KBM-7 (cell line): Measurements from ENCODE around the gene RHOF.

Source experiments
- DNase-seq: peaks from one replicate; pipeline ENCODE4 v3.0.0-alpha.2; 2015
- in situ Hi-C: fragments of 300-500 bp; cut with MboI; formaldehyde crosslinking; loops from 2 replicates; pipeline ENCODE4 v1.14.3; 2020; ENCODE audit warnings: low sequenced_read_pairs, low pct_unique_long_range_greater_than_20kb, mixed read lengths

The RHOF gene

DNA sequence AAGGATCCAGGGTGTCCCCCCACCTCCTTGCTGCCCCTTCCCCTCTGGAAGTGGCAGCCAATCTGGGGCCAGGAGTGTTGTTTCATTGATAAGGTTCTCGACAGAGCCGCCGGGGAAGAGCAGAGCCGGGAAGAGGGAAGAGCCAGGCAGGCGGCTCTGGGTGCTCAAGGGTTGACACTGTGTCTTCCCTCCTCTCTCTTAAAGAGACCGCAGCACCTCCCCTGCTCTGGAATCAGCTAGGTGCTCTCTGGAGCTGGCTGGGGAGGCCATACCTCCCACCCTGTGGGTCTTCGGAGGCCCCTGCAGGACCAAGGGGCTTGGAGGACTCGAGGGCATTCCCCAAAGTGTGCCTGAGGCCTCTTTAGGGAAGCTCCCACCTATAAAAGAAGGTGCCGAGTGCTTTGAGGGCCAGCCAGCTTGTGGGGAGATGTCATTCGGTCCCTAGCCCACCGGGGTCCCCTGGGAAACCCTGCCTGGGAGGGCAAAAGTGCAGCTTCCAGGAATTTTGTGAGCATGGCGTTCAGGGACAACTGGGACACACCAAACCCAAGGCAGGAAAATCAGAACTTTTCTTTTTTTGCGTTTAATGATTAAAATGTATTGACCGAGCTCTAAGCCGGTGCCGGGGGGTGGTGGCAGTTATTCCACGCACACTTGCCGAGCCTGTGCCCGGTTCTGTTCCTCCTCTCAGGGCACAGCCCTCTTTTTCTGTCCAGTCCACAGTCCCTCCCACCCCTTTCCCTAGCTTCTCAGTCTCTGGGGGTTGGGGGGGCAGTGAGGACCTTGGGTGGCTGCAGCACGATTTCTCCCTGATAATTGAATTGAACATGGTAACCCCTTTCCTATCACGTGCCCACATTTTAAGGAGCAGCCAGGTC is 13.3 kb upstream of the RHOF start:
- peak; percentile 56 for DNase-seq
- in situ Hi-C loops, result no loop called here

DNA sequence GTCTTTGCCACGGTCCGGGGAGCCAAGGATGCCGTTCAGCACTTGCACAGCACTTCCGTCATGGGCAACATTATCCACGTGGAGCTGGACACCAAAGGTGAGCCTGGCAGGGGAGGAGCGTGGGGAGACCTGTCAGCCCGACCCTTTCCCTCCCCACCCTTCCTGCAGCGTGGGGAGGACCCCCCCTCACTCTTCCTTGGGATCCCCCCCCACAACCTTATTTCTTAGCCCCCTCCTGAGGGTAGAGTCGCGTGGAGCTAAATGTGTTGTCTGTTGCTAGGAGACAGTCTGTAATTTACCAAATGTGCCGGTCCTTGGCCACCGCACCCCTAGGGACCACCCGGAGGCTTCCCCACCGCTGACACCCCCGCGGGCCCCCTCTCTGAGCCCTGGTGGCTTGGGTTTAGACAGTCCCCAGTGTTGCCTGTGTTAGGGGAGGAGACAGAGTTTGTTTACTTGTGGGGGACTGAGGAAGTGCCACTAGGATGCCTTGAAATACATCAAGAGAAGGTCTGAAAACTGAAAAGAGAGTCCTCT is 12.6 kb upstream of the RHOF start:
- in situ Hi-C loops, result no loop called here

GRCh38 chr12:121805171-121806008 is 11.9 kb upstream of the RHOF start:
- peak; percentile 52 for DNase-seq
- in situ Hi-C loops, result no loop called here

More for the DNA sequence above, 12.6 kb upstream of the RHOF start:
- DNase-seq, result peak; percentile 55

GRCh38 chr12:121804417-121805111 is 11.1 kb upstream of the RHOF start:
- in situ Hi-C loops, result no loop called here
- DNase-seq, result peak; percentile 55

DNA sequence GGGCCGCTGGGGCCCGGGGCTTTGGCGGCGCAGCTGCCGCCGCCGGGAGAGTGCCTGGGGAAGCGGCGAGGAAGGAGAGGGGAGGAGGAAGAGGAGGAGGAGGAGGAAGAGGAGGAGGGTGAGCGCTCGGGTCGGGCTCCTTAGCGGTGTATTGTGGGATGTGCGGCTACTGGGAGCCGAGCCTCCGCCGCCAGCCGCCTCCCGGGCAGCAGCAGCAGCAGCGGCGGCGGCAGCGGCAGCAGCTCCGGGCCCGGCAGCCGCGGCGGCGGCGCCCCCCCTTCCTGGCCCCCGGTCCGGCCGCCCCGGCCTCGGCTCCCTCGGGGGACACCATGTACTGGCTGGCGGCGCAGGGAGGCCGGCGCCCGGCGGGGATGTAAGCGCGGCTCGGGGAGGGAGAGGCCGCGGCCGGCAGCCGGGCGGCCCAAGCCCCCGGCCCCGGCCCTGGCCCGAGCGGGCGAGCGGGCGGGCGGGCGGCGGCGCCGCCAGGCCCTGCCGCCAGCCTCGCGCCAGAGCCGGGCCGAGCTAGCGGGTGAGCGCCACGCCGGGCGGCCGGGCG is 10.5 kb upstream of the RHOF start, which contains the start of gene SETD1B:
Gene SETD1B, plus strand, starts transcription at position 149 of the 556 bp plus-strand sequence. CDS start 729 bp downstream, outside the sequence.
- in situ Hi-C loops, result no loop called here
- peak; percentile 76 for DNase-seq

DNA sequence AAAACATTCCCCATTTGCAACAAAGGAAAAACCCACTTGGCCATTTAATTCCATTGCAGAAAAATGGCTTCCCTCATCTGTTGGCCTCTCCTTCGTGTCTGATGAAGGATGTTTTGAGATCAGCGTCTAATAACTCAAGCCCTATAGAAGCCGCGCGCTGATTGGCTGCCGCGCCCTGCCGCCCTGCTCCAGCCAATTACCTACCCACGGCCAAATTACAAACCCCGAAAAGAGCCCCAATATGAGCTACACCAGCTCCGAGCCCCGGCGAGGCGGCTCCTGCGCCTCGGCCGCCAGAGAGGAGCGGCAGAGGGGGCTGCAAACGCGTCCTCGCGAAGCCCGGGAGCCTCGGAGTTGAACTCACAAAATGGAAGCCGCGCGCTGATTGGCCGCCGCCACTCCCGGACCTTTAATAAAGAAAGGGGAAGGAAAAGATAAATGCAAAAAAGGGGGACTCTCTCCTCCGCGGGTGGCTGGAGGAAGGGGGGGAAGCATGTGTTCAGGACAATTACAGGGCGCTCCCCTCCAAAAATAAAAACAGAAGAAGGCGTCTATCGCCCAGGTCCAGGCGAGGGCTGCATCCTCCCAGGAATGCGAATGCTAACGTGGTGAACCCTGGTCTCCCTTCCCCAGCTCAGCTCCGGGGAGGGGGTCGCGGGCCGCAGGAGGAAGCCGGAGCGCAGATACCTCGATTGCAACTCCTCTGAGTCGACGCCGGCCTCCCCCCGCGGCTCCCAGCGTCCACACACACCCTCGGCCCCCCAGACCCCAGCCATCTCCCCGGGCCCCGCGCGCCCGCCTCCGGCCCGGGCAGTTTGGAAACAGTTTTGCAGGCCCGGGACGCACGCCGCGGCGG is 9.6 kb upstream of the RHOF start:
- in situ Hi-C loops, result no loop called here

GRCh38 chr12:121802485-121802842 is 9.0 kb upstream of the RHOF start:
- DNase-seq, result no peak

More for the DNA sequence above, 9.6 kb upstream of the RHOF start:
- peak; percentile 98 for DNase-seq

DNA sequence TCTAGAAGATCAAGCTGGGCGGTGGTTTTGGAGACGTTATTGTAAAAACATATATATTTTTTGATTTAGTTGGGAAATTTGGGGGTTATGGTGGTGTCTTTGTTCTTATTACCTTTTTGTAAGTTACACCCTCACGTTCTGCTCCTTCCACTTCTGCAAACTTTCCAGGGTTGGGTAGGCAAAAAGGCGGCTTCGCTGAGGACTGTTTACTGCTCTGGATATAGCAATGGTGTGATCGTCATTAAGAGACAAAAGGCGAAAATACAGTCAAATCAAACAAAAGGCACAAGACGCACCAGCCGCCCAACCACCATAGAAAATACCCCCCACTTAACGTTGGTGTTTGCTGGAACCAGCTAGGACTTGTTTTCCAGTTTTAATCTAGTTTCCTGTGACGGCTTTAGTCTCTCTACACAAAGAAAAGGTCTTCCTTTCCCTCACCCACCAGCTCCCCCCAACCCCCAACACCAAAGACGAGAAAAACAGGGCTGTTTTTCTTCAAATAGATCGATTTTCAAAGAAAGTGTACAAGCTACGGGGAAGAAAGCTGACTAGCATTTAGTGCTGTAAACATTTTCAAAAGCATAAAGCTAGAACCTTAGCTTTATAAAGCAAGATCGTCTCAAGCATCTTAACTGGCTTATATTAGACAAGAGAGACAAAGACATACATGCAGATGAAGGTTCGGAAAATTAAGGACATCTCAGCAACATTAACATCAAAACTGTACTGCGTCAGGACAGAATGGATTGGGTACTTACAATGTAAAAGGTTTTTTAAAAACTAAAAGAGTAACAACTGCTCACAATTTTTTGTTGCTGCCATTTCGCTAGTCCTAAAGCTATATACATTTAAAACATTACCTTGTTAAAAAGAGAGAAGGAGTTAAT is 8.4 kb upstream of the RHOF start:
- DNase-seq, result peak; percentile 62
- in situ Hi-C loops, result no loop called here

More at GRCh38 chr12:121802485-121802842, 9.0 kb upstream of the RHOF start:
- in situ Hi-C loops, result no loop called here

- DNase-seq, result peak; percentile 61
- in situ Hi-C loops, result no loop called here
Measured at GRCh38 chr12:121800694-121801594, 7.5 kb upstream of the RHOF start.

DNA sequence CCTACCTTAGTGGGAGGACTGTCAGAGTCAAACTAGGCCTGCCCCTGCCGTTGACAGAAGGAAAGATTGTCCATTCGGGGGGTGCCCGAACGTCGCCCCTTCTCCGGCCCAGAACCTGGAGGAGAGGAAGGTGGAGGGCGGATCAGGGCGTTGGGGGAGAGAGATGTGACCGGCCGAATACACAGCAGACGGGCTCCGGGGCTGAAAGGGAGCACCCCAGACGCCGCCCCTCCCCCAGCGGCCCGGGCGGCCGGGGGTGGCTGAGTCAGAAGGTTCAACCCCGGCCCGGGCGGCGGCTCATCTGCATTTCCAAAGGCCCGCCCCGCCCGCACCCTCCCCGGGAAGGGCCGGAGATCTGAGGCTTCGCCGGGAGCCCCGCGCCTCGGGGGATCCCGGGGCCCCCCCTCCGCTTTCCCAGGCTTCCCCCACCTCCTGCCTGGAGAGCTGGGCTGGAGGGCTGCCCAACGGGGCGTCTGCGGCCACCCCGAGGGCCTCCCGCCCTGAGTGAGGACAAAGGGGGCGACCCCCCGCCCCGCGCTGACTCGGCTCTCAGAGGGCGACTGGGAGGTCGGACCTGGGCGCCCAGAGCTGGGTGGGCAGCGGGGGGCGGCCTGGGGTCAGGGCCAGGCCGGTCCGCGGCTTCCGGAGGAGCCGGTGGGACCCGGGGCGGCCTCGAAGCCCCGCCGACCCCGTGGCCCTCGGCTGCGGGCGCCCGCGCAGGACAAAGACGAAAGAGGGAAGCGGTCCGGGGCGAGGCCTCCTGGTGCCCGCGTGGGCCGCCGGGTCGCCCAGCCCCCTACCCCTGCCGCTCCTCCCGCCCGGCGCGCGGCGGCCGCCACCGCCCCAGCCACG is 6.6 kb upstream of the RHOF start:
- peak; percentile 75 for DNase-seq
- in situ Hi-C loops, result no loop called here

DNA sequence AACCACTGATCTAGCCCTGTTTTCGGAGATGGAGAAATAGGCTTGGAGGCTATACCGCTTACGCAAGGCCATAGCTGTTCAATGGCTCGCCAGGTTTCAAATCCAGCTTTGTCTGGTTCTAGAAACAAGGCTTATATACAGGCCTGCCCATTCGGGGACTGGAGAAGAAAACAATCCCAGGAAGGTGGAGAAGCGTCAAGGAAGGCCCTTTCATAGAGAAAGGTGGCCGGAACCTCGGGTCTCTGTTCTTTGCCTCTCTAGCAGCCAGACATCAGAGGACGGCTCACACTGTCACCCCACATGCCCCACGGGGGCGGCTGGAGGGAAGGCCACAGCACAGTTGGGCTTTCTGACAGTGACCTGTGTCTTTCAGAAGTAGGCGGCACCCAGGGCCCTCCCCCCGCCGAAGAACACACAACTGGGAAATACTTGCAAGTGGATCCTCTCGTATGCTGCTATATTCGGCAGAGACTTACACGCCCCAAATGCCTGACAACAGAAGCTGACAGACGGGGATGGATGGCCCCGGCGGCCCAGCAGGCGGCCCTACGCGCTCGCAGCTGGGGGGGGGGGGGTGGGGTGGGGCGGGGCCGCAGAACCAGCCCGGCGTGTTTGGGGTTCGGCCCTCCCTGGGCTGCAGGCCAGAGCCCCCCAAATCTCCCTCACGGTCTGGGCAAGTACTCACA is 5.8 kb upstream of the RHOF start:
- in situ Hi-C loops, result no loop called here
- DNase-seq, result peak; percentile 69

DNA sequence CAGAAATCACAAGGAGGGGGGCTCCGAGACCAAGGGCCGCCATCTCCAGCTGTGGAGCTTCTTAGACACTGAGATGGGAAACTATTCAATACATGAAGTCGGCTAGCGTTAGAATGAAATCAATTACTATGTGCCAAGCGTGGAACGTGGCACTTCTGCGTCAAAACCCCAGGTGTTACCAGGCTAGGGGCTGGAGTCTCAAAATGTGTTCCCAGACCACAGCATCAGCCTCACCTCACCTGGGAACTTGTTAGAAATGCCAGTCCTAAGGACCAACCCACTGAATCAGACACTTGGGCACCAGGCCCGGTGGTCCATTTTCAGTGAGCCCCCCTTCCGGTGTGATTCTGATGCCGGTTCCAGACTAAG is 5.3 kb upstream of the RHOF start:
- in situ Hi-C loops, result no loop called here

GRCh38 chr12:121797937-121798786 is 4.7 kb upstream of the RHOF start:
- in situ Hi-C loops, result no loop called here
- no peak for DNase-seq

More for the DNA sequence above, 5.3 kb upstream of the RHOF start:
- DNase-seq, result no peak
